PC-9 (cell line): ENCODE results near the gene CD99L2. TPM values are rescaled to one million over a fixed set of nuclear protein-coding genes. Genes with fewer than 3 reads are reported as not detected.

ENCODE experiments used
- Bru-seq: library from RNA; stranded (reverse); fragments of 400-500 nt; gene quantifications from one replicate; lab custom pipeline; 2021; lab: Mats Ljungman, UMichigan
- BruChase-seq, 2 experiments: library from RNA; stranded (reverse); fragments of 400-500 nt; gene quantifications; one replicate each; lab custom pipeline; 2021; lab: Mats Ljungman, UMichigan
- BruUV-seq: library from RNA; stranded (reverse); fragments of 400-500 nt; replicated peaks from 2 replicates; lab custom pipeline; 2021; lab: Mats Ljungman, UMichigan
- CTCF ChIA-PET: fragments of 300-600 bp; sonication (Branson Sonifier 250); formaldehyde crosslinking; loops from one replicate; lab custom pipeline; 2022; ENCODE audit warnings: antibody characterized with exemption; lab: Charles Lee
- POLR2A ChIA-PET: fragments of 300-600 bp; sonication (Branson Sonifier 250); formaldehyde crosslinking; loops from one replicate; lab custom pipeline; 2022; ENCODE audit warnings: antibody characterized with exemption; ENCODE audit not compliant: unreplicated experiment; lab: Charles Lee
- DNase-seq, 2 experiments: peaks; one replicate each; pipeline versions ENCODE4 v3.0.0 to v3.0.0-alpha.2; 2015 to 2022; ENCODE audit warnings: mixed read lengths in 1 of 2
- H2AFZ ChIP-seq: fragments of 200-600 bp; sonication (generic); 2 replicates; pipeline ENCODE4 v1.8.1; 2017; ENCODE audit warnings: antibody characterized with exemption
- H3F3A ChIP-seq: fragments of 200-600 bp; sonication (generic); 2 replicates; pipeline ENCODE4 v1.8.1; 2017; ENCODE audit warnings: antibody characterized with exemption, mild to moderate bottlenecking, low read depth; ENCODE audit not compliant: insufficient read depth
- H3K27ac ChIP-seq: fragments of 200-600 bp; sonication (generic); 2 replicates; pipeline ENCODE4 v1.6.1; 2016; ENCODE audit warnings: mixed run types
- H3K27me3 ChIP-seq: fragments of 200-600 bp; sonication (generic); 2 replicates; pipeline ENCODE4 v1.6.1; 2016; ENCODE audit warnings: low read depth, mixed run types; ENCODE audit not compliant: insufficient read depth
- H3K36me3 ChIP-seq: fragments of 200-600 bp; sonication (generic); 2 replicates; pipeline ENCODE4 v1.6.1; 2016; ENCODE audit warnings: low read depth, mixed run types
- H3K4me1 ChIP-seq: fragments of 200-600 bp; sonication (generic); replicated peaks from 2 replicates; pipeline ENCODE4 v1.6.1; 2016; ENCODE audit warnings: mixed run types; ENCODE audit not compliant: insufficient read depth
- H3K4me2 ChIP-seq: fragments of 200-600 bp; sonication (generic); 2 replicates; pipeline ENCODE4 v1.6.1; 2017; ENCODE audit warnings: mixed run types
- H3K4me3 ChIP-seq: fragments of 200-600 bp; sonication (generic); 2 replicates; pipeline ENCODE4 v1.6.1; 2016; ENCODE audit warnings: mixed run types
- H3K79me2 ChIP-seq: fragments of 200-600 bp; sonication (generic); 2 replicates; pipeline ENCODE4 v1.6.1; 2017; ENCODE audit warnings: low read depth, mixed run types
- H3K9me2 ChIP-seq: fragments of 200-600 bp; sonication (generic); 2 replicates; pipeline ENCODE4 v1.8.1; 2017; ENCODE audit warnings: mild to moderate bottlenecking; ENCODE audit not compliant: insufficient read depth
- H3K9me3 ChIP-seq: fragments of 200-600 bp; sonication (generic); 2 replicates; pipeline ENCODE4 v1.8.1; 2016; ENCODE audit warnings: low read depth; ENCODE audit not compliant: insufficient read depth
- H4K20me1 ChIP-seq: fragments of 200-600 bp; sonication (generic); 2 replicates; pipeline ENCODE4 v1.8.1; 2017; ENCODE audit not compliant: insufficient read depth
- CTCF ChIP-seq: fragments of 200-600 bp; sonication (generic); conservative IDR thresholded peaks from 2 replicates; pipeline ENCODE4 v1.6.1; 2017; ENCODE audit warnings: mixed run types, antibody characterized with exemption, mild to moderate bottlenecking, moderate library complexity
- EZH2 ChIP-seq: fragments of 200-600 bp; sonication (generic); IDR thresholded peaks from 2 replicates; pipeline ENCODE4 v1.8.0; 2017; ENCODE audit warnings: antibody characterized with exemption, low read depth
- intact Hi-C: fragments of 100-400 bp; cut with micrococcal nuclease; formaldehyde crosslinking; loops from one replicate; pipeline ENCODE4 v1.10.0; 2022; ENCODE audit not compliant: unreplicated experiment
- long read RNA-seq: library from polyadenylated mRNA; stranded (forward); transcript quantifications from one replicate; pipeline ENCODE4 v2.0.0, GENCODE V29; 2022
- total RNA-seq: library from RNA; stranded (reverse); gene quantifications from 2 replicates; pipeline ENCODE4 v1.2.3, GENCODE V29; 2021

The CD99L2 gene
- 22.5 and 29.6 TPM in 2 replicates for total RNA-seq
- percentile 75 among the genes with signal in this experiment for Bru-seq, nascent RNA
- percentile 72 among the genes with signal in this experiment for BruChase-seq, experiment 1, labeled RNA remaining after a 2-hour chase
- BruChase-seq, experiment 2, labeled RNA remaining after a 6-hour chase, result percentile 59 among the genes with signal in this experiment
- long read RNA-seq, transcript CD99L2-203 (11 exons, 3,604 nt), result major isoform, 5 of 14 reads
- long read RNA-seq, partial matches to known transcripts, result 0 of 14 reads
- long read RNA-seq, other reads (novel, unspliced or antisense), result 7 of 14 reads

DNA sequence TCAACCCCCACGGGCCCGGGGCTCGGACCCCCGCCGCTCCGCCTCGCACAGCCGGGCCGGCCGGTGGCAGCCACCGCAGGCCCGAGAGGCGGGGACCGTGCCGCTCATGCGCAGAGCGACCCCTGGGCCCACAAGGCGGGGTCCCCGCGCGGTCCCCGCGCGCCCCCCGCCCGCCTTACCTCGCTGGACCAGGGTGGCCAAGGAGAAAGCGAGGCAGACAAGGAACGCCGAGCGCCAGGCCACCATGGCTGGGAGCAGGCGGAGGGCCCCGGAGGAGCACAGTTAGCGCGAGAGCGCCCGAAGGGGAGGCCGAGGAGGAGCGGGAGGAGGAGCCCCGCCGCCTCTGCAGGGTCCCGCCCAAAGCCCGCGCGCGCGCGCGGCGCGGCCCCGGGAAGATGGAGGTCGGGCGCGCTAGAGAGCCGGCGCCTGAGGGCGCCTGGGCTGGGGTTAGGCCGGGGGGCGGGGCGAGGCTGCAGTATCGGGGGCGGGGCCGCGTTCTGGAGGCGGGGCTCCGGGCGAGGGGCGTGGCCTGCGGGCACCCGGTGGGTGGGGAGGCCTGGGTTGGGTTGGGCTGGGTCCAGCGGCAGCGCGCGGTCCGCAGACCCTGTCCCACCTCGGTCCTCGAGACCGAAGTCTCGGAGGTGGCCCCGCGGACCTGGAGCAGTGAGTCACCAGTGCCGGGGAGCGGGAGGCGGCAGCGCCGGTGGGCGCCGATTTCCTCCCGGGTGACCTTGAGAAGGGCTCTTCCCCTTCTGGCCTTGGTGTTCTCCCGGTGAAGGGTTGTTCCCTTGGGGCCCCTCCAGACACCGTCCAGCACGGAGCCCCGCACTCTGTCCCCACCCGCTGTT is at the start of gene CD99L2:
Gene CD99L2, minus strand, starts transcription at position 326 of the 848 bp plus-strand sequence. Its CDS starts 80 bp downstream, at position 246.
- intact Hi-C loops, result loop anchor here (1.0 to 10.0 kb wide), 4 partner anchors 50 to 496 kb away; partner anchors contain the start of genes HMGB3 and VMA21
- Histone ChIP-seq H2AFZ (peak within 1 kb of the TSS; percentile 99), H3F3A (no peaks in the 10 kb centered on the region), H3K4me3 (peak within 1 kb of the TSS; percentile 83), H3K9me2 (no peaks in the 10 kb centered on the region), H4K20me1 (peaks cover 18% of the 10 kb centered on the region), H3K4me1 (peaks cover 7% of the 10 kb centered on the region), H3K36me3 (no peaks in the 10 kb centered on the region), H3K27ac (no peak within 1 kb of the TSS), H3K4me2 (peak within 1 kb of the TSS; percentile 99), H3K27me3 (peaks cover 5% of the 10 kb centered on the region), H3K9me3 (no peaks in the 10 kb centered on the region), H3K79me2 (peaks cover 14% of the 10 kb centered on the region)
- BruUV-seq, result no TSS peak
- ChIA-PET POLR2A (no interaction called here), CTCF (no interaction called here)
- TF ChIP-seq CTCF (no peak), EZH2 (no peak)
- peak; percentile 81 to 95 for DNase-seq

GRCh38 chrX:150944233-150944632 is 45.8 kb upstream of the CD99L2 start:
- Histone ChIP-seq H2AFZ (no peak overlapping the region), H3K36me3 (no peaks in the 10 kb centered on the region), H3K9me2 (no peaks in the 10 kb centered on the region), H3K4me3 (no peak overlapping the region), H3K27ac (no peak overlapping the region), H3K4me1 (no peaks in the 10 kb centered on the region), H3K79me2 (no peaks in the 10 kb centered on the region), H3K27me3 (peaks cover 54% of the 10 kb centered on the region), H4K20me1 (no peaks in the 10 kb centered on the region), H3F3A (no peaks in the 10 kb centered on the region), H3K4me2 (no peak overlapping the region), H3K9me3 (no peaks in the 10 kb centered on the region)
- intact Hi-C loops, result no loop called here
- no peak for DNase-seq
- ChIA-PET CTCF (no interaction called here), POLR2A (no interaction called here)
- BruUV-seq, result no TSS peak
- TF ChIP-seq CTCF (no peak), EZH2 (no peak)

GRCh38 chrX:150942942-150943594 is 44.6 kb upstream of the CD99L2 start:
- H3K27ac ChIP-seq, result no peak overlapping the region
- H3K9me3 ChIP-seq, result no peaks in the 10 kb centered on the region
- H2AFZ ChIP-seq, result no peak overlapping the region
- no TSS peak for BruUV-seq
- CTCF ChIA-PET, result no interaction called here
- H3K36me3 ChIP-seq, result no peaks in the 10 kb centered on the region
- H3F3A ChIP-seq, result no peaks in the 10 kb centered on the region
- DNase-seq, result no peak
- H4K20me1 ChIP-seq, result no peaks in the 10 kb centered on the region
- no peak overlapping the region for H3K4me3 ChIP-seq
- no peaks in the 10 kb centered on the region for H3K79me2 ChIP-seq
- TF ChIP-seq CTCF (no peak), EZH2 (no peak)
- H3K27me3 ChIP-seq, result peaks cover 45% of the 10 kb centered on the region
- H3K9me2 ChIP-seq, result no peaks in the 10 kb centered on the region
- no peak overlapping the region for H3K4me2 ChIP-seq
- H3K4me1 ChIP-seq, result no peaks in the 10 kb centered on the region
- intact Hi-C loops, result no loop called here
- POLR2A ChIA-PET, result interaction anchor here (0.7 kb wide), 1 partner anchor 55 kb away, joined by 5 read pairs; no protein-coding TSS in a partner anchor
